Activated B cell treated with CpG ODN at 0.5 μM for 24 hours (primary cell): ENCODE results near the gene CD180. TPM values are rescaled to one million over a fixed set of nuclear protein-coding genes. Genes with fewer than 3 reads are reported as not detected.
A peak's percentile ranks its signal among the peaks of the same experiment; 100 is the strongest.

Source experiments
- ATAC-seq: fragments of 200-7000 bp; cut with Tn5 transposase; one replicate; pipeline ENCODE4 v1.10.0; 2021; ENCODE audit warnings: low read depth, mild to moderate bottlenecking, moderate library complexity
- CTCF ChIA-PET: fragments of 350-600 bp; sonication (Branson Sonifier 250); formaldehyde crosslinking; loops from one replicate; lab custom pipeline; 2021; ENCODE audit warnings: antibody characterized with exemption; lab: Charles Lee
- POLR2A ChIA-PET: fragments of 350-600 bp; sonication (Branson Sonifier 250); formaldehyde crosslinking; loops from one replicate; lab custom pipeline; 2021; ENCODE audit warnings: antibody characterized with exemption; lab: Charles Lee
- DNase-seq: peaks from one replicate; pipeline ENCODE4 v3.0.0; 2022
- H3K27ac Mint-ChIP-seq: one replicate; pipeline ENCODE4 v1.8.0; 2020; ENCODE audit warnings: mixed read lengths
- H3K27me3 Mint-ChIP-seq: one replicate; pipeline ENCODE4 v1.8.0; 2021; ENCODE audit warnings: mixed read lengths
- H3K36me3 Mint-ChIP-seq: one replicate; pipeline ENCODE4 v1.8.0; 2021; ENCODE audit warnings: low read depth, mixed read lengths
- H3K4me1 Mint-ChIP-seq: one replicate; pipeline ENCODE4 v1.8.0; 2021; ENCODE audit warnings: mixed read lengths
- H3K4me3 Mint-ChIP-seq: one replicate; pipeline ENCODE4 v1.8.0; 2020; ENCODE audit warnings: mild to moderate bottlenecking, mixed read lengths
- H3K9me3 Mint-ChIP-seq: one replicate; pipeline ENCODE4 v1.8.0; 2020; ENCODE audit warnings: mixed read lengths
- CTCF ChIP-seq: fragments of 200-600 bp; IDR thresholded peaks from one replicate; pipeline ENCODE4 v1.8.0; 2022; ENCODE audit warnings: antibody characterized with exemption, mild to moderate bottlenecking
- intact Hi-C: fragments of 100-400 bp; cut with micrococcal nuclease; formaldehyde crosslinking; loops from one replicate; pipeline ENCODE4 v1.15.1; 2024
- total RNA-seq: library from RNA; stranded (reverse); gene quantifications from 2 replicates; pipeline ENCODE4 v1.2.3, GENCODE V29; 2022

The CD180 gene
- total RNA-seq, 1 donor from 2014 or later = 35.7 TPM

- H3K9me3 Mint-ChIP-seq = peaks cover 6% of the 10 kb centered on the region
- DNase-seq (no peak), ATAC-seq (no peak)
- TF ChIP-seq CTCF = no peak
- intact Hi-C loops = no loop called here
- H3K4me1 Mint-ChIP-seq = peaks cover 25% of the 10 kb centered on the region
- no peaks in the 10 kb centered on the region for H3K27me3 Mint-ChIP-seq
- ChIA-PET POLR2A (interaction anchor here (10.9 kb wide), 1 partner anchor 32 kb away, joined by 214 read pairs; the partner anchor contains the start of gene CD180), CTCF (interaction anchor here (1.8 to 7.8 kb wide), 2 partner anchors 22 to 36 kb away, joined by 5 to 164 read pairs; no protein-coding TSS in a partner anchor)
- no peak overlapping the region for H3K27ac Mint-ChIP-seq
- peaks cover 7% of the 10 kb centered on the region for H3K36me3 Mint-ChIP-seq
- no peak overlapping the region for H3K4me3 Mint-ChIP-seq
Measured at GRCh38 chr5:67170767-67171166, 25.8 kb downstream of the CD180 start.

DNA sequence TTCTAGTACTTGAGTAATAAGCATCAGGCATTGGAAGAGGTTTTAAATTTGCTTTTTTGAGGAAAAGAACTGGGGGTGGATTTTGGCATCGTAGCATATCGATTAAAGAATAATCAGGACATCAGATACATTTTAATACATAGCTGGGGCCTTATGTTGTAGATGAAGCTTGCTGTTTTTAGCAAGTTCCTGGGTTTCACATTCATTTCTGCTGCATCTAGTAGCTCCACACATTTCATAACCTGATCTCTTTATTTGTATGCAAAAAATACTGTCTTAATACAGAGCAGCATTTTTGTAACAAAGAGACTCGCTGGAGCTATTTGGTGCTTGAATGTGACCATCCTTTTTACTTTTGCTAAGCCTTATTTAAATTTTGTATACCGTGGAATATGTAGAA is 28.5 kb downstream of the CD180 start:
- peaks cover 23% of the 10 kb centered on the region for H3K4me1 Mint-ChIP-seq
- ChIA-PET CTCF (interaction anchor here (1.1 to 7.8 kb wide), 2 partner anchors 23 to 39 kb away, joined by 3 to 164 read pairs; no protein-coding TSS in a partner anchor), POLR2A (interaction anchor here (0.9 to 10.9 kb wide), 6 partner anchors 12 to 54 kb away, joined by 3 to 214 read pairs (median 16); partner anchors contain the start of gene CD180)
- peak overlapping the region; percentile 65 for H3K27ac Mint-ChIP-seq
- TF ChIP-seq CTCF = no peak
- H3K36me3 Mint-ChIP-seq = peaks cover 7% of the 10 kb centered on the region
- H3K27me3 Mint-ChIP-seq = no peaks in the 10 kb centered on the region
- ATAC-seq (no peak), DNase-seq (no peak)
- H3K4me3 Mint-ChIP-seq = no peak overlapping the region
- no peaks in the 10 kb centered on the region for H3K9me3 Mint-ChIP-seq
- intact Hi-C loops = loop anchor here (5.0 kb wide), 1 partner anchor 1104 kb away; no protein-coding TSS in a partner anchor

- ChIA-PET POLR2A (interaction anchor here (0.6 to 10.9 kb wide), 11 partner anchors 9 to 1240 kb away, joined by 3 to 214 read pairs (median 6); partner anchors contain the start of genes CD180 and ERBIN), CTCF (interaction anchor here (0.6 to 7.8 kb wide), 14 partner anchors 10 to 1086 kb away, joined by 3 to 164 read pairs (median 7); partner anchors contain the start of gene CD180)
- peak; percentile 51 for DNase-seq
- no peak for TF ChIP-seq CTCF
- intact Hi-C loops = loop anchor here (1.0 to 5.0 kb wide), 6 partner anchors 9 to 1106 kb away; no protein-coding TSS in a partner anchor
- peak; percentile 70 for ATAC-seq
- Mint-ChIP-seq H3K9me3 (no peaks in the 10 kb centered on the region), H3K27me3 (no peaks in the 10 kb centered on the region), H3K4me3 (peak overlapping the region; percentile 86), H3K27ac (peak overlapping the region; percentile 95), H3K4me1 (peaks cover 23% of the 10 kb centered on the region), H3K36me3 (peaks cover 7% of the 10 kb centered on the region)
Measured at GRCh38 chr5:67166460-67167285, 29.9 kb downstream of the CD180 start.

- intact Hi-C loops = loop anchor here (1.0 to 5.0 kb wide), 6 partner anchors 8 to 1107 kb away; no protein-coding TSS in a partner anchor
- H3K27me3 Mint-ChIP-seq = no peaks in the 10 kb centered on the region
- H3K9me3 Mint-ChIP-seq = no peaks in the 10 kb centered on the region
- ATAC-seq (peak; percentile 86), DNase-seq (peak; percentile 67)
- H3K36me3 Mint-ChIP-seq = peaks cover 9% of the 10 kb centered on the region
- peak overlapping the region; percentile 86 for H3K4me3 Mint-ChIP-seq
- peaks cover 26% of the 10 kb centered on the region for H3K4me1 Mint-ChIP-seq
- POLR2A ChIA-PET = interaction anchor here (0.6 to 10.9 kb wide), 9 partner anchors 10 to 162 kb away, joined by 5 to 214 read pairs (median 6); partner anchors contain the start of gene CD180
- no peak for TF ChIP-seq CTCF
- peak overlapping the region; percentile 95 for H3K27ac Mint-ChIP-seq
- CTCF ChIA-PET = interaction anchor here (0.8 to 7.8 kb wide), 12 partner anchors 9 to 1086 kb away, joined by 3 to 164 read pairs (median 8); partner anchors contain the start of gene CD180
Measured at GRCh38 chr5:67165526-67166459, 30.8 kb downstream of the CD180 start.
